Right renal cortex interstitium (tissue), 3 donors: ENCODE measurements around the gene TMEM203. TPM values are rescaled to one million over a fixed set of nuclear protein-coding genes. Genes with fewer than 3 reads are reported as not detected.

ENCODE experiments used
- DNase-seq, 3 donors: peaks; one replicate each; pipeline ENCODE4 v3.0.0-alpha.2; 2013; ENCODE audit warnings: low read depth in 3 of 3, low spot score in 2 of 3
- polyA plus RNA-seq, 3 donors: library from polyadenylated mRNA; unstranded; fragments of 120-200 nt; gene quantifications; one replicate each; pipeline ENCODE4 v1.2.1, GENCODE V29; 2013; ENCODE audit not compliant: insufficient read length in 3 of 3

The TMEM203 gene
- polyA plus RNA-seq, 3 donors, result 39.7 to 44.3 (median 42.6) TPM

DNA sequence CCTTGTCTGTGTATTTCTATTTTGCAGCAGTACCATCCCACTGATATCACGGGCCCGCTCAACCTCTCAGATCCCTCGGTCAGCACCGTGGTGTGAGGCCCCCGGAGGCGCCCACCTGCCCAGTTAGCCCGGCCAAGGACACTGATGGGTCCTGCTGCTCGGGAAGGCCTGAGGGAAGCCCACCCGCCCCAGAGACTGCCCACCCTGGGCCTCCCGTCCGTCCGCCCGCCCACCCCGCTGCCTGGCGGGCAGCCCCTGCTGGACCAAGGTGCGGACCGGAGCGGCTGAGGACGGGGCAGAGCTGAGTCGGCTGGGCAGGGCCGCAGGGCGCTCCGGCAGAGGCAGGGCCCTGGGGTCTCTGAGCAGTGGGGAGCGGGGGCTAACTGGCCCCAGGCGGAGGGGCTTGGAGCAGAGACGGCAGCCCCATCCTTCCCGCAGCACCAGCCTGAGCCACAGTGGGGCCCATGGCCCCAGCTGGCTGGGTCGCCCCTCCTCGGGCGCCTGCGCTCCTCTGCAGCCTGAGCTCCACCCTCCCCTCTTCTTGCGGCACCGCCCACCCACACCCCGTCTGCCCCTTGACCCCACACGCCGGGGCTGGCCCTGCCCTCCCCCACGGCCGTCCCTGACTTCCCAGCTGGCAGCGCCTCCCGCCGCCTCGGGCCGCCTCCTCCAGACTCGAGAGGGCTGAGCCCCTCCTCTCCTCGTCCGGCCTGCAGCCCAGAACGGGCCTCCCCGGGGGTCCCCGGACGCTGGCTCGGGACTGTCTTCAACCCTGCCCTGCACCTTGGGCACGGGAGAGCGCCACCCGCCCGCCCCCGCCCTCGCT is 37.5 kb downstream of the TMEM203 start:
- no peak for DNase-seq

DNA sequence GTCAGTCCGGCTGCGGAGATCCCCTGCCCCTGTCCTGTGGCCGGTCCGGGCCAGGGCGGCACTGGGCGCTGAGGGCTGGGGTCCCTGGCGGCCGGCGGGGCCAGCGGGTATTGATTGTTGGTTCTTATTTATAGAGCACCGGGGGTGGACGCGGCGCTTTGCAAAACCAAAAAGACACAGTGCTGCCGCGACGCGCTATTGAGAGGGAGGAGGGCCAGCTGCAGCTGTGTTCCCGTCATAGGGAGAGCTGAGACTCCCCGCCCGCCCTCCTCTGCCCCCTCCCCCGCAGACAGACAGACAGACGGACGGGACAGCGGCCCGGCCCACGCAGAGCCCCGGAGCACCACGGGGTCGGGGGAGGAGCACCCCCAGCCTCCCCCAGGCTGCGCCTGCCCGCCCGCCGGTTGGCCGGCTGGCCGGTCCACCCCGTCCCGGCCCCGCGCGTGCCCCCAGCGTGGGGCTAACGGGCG is 38.1 kb downstream of the TMEM203 start:
- DNase-seq, result no peak

DNA sequence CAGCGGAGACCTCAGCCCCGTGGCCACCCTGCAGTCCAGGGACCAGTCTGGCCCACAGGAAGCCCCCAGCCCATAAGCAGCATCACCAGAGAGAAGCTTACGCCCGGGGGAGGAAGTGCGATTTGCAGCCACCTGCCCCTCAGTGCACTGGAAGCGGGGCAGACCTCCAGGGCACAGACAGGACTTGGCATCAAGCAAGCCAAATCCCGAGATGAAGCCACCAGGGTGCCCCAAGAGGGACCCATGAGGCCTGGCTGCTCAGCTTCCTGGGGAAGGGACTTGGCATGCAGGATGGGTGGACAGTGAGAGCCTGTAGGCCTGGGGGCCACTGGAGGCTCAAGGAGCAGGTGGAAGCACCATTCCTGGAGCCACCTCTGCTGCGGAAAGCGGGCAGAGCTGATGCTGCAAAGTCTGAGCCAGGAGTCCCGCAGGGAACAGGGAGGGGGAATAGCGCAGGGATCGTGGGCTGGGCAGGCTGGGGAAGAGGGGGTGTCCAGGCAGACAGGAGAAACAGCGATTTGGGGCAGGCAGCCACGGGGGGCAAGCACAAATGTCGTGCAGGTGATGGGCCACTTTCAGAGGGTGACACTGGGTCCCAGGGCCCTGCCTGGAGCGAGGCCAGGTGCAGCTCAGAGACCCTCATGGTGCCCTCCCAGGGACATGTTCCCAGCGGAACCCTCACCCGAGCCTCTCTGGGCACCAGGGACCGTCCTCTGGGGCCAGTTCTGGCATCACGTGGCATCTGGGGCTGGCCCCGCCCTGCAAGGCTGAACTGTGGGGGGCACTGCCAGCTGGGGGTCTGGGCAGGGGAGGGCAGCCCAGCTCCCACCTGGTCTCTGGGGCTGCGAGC is 38.8 kb downstream of the TMEM203 start:
- DNase-seq, result no peak

DNA sequence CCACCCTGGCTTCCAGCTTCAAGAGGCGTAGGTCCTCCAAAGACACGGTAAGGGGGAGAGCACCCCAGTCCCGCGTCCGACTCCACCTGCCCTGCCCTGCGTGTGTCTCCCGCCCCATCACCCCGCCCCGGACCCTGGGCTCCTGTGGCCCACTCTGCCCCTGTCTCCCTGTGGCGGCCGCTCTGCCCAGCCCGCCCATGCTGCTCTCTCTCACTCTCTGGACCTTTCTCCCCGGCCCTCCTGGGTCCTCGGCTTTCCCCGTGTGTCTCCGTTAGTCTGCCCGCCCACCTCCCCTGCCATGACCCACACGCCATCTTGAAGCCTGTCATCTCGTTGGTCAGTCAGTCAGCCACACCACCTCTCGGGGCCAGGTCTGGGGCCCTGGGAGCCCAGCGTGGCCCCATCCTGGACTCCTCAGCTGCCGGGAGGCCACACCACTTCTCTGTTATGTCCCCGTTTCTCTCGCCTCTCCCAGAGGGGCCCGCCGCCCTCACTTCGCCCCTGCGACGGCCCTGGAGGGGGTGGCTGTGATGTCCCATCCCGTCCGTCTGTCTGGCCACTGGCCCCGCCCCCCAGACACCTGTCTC is 40.1 kb downstream of the TMEM203 start:
- DNase-seq, result no peak

DNA sequence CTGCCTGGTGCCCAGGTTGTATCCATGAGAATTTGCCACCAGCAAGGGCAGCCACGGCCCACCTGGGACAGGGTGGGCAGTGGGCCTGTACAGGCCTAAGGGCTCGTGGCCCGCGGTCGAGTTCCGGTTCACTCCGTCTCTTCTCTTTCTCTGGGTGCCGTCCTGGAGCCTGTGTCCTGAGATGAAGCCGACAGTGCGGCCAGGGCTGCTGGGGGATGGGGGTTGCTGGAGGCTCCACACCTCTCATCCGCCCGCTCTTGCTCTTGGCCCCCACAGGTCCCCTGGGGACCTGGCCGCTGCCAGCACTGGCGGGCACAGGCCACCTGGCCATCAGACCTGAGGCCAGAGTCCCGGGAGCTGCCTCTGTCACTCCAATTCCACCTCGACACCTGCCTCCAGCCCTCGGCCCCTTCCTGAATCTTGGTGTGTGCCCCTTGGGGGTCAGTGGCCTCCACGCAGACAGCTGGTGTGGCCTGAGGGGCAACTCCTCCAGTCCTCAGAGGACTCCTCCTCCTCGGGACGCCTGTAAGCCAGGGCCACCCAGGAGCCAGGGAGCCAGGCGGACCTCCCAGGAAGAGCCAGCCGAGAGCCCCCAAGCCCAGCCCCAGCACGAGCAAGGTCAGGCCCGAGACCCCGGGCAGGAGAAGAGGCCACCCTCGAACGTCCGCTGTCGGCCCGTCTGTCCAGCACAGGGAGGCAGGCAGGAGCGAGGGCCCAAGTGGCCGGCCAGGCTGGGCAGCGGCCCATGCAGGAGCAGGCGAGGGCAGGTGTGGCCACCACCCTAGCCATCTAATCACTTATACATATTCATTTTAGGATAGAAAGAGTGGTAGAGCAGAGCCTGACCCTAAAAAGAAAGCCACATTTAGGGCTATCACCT is 40.8 kb downstream of the TMEM203 start:
- no peak for DNase-seq

DNA sequence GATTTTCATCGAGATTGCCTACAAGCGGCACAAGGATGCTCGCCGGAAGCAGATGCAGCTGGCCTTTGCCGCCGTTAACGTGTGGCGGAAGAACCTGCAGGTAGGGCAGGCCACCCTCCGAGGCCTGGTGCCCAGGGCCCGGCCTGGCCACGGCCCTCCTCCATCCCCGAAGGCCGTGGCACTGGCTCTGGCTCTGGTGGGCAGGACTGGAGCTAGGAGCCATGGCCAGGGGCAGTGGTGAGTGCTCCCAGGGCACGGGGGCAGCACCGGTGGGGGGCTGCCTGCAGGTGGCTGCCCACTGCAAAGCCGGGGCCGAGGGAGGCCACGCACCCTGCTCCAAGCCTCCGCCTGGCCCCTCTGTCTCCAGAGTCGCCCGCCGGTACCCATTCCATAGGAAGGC is 41.6 kb downstream of the TMEM203 start:
- DNase-seq, result no peak

DNA sequence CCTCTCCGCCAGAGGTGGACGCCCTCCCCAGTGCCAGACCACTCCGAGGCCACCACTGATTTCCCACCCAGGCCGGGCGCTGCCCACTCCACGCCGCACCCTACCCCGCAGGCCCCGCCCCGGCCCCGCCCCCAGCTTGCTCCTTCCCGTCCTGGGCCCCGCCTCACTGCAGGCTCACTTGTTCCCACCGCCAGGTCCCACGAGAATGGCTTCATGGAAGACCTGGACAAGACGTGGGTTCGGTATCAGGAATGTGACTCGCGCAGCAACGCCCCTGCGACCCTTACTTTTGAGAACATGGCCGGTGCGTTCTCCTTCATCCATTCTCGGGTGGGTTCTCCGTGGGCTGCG is 42.1 kb downstream of the TMEM203 start:
- no peak for DNase-seq

DNA sequence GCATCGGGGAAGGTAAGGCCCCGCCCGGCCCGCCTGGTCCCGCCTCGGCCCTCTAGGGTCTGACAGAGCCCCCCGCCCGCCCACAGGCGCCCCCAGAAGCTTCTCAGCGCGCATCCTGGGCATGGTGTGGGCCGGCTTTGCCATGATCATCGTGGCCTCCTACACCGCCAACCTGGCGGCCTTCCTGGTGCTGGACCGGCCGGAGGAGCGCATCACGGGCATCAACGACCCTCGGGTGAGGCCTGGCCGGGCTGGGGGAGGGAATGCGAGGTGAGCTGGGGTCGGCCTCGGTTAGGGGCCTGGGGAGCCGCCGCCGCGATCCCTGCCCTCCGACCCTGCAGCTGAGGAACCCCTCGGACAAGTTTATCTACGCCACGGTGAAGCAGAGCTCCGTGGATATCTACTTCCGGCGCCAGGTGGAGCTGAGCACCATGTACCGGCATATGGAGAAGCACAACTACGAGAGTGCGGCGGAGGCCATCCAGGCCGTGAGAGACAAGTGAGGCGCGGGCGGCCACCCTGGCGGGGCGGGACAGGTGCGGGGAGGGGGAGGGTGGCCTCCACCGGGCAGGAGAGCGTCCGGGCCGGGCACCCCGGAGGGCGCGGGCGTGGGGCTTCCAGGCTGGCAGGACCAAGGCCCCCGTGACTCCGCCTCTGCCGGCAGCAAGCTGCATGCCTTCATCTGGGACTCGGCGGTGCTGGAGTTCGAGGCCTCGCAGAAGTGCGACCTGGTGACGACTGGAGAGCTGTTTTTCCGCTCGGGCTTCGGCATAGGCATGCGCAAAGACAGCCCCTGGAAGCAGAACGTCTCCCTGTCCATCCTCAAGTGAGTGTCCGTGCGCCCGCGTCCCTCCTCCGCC is 42.7 kb downstream of the TMEM203 start:
- DNase-seq, result no peak

DNA sequence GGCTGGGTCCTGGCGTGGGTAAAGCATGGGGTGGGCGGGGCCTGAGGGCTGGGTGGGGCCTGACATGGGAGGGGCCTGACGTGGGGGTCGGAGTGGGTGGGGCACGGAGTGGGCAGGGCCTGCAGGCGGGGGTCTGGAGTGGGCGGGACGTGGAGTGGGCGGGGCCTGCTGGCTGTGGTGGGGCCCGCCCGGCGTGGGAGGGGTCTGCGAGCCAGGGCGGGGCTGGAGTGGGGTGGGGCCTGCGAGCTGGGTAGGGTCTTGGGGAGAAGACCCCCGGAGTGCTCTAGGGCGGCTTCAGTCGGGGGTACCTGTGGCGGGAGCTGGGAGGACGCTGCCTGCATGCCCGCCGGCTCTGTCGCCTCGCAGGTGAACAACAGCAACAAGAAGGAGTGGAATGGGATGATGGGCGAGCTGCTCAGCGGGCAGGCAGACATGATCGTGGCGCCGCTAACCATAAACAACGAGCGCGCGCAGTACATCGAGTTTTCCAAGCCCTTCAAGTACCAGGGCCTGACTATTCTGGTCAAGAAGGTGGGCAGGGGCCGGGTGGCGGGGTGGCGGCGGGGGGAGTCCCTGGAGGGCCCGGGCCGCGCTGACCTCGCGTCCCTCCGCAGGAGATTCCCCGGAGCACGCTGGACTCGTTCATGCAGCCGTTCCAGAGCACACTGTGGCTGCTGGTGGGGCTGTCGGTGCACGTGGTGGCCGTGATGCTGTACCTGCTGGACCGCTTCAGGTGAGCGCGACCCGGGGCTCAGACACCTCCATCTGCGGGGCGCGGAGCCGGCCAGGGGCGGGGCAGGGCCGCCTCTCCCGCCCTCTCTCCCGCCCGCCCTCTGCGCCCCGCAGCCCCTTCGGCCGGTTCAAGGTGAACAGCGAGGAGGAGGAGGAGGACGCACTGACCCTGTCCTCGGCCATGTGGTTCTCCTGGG is 43.6 kb downstream of the TMEM203 start:
- no peak for DNase-seq

DNA sequence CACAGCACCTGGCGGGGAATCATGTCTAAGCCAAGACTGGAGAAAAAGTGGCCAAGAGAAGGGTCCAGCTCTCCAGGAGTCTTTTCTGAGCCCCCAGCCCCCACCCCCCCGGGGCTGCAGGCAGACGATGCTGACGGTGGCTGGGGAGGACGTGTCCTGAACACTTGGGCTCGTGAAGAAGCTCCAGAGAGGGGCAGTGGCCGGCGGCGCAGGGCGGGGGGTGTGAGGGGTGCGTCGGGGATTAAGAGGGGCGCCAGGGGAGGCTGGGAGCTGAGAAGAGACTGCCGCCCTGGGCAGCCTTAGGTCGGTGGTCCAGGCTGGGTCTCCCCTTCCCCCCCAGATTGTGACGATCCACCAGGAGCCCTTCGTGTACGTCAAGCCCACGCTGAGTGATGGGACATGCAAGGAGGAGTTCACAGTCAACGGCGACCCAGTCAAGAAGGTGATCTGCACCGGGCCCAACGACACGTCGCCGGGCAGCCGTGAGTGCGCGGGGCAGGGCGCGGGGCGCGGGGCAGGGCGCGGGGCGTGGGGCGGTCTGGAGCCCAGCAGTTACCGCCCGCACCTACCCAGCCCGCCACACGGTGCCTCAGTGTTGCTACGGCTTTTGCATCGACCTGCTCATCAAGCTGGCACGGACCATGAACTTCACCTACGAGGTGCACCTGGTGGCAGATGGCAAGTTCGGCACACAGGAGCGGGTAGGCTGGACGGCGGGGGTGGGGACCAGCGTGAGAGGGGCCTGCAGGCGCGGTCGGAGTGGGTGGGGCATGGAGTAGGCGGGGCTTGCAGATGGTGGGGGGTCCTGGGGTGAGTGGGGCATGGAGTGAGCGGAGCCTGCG is 44.5 kb downstream of the TMEM203 start:
- no peak for DNase-seq

DNA sequence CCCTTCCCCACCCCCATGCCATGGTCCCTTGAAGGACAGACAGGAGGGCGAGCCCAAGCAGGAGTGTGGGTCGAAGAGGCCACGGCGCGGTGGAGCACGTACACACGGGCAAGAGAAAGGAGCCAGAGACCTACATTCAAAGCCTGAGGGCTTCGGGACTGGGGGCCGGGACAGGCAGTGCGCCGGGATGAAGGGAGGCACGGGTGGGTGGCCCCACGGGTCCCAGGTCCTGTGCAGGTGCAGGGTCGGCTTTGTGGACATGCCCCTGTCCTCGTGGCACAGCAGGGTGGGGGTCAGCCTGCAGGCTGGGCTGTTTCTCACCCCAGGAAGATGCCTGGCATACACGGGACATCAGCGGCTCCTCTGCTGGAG is 45.4 kb downstream of the TMEM203 start:
- DNase-seq, result no peak

DNA sequence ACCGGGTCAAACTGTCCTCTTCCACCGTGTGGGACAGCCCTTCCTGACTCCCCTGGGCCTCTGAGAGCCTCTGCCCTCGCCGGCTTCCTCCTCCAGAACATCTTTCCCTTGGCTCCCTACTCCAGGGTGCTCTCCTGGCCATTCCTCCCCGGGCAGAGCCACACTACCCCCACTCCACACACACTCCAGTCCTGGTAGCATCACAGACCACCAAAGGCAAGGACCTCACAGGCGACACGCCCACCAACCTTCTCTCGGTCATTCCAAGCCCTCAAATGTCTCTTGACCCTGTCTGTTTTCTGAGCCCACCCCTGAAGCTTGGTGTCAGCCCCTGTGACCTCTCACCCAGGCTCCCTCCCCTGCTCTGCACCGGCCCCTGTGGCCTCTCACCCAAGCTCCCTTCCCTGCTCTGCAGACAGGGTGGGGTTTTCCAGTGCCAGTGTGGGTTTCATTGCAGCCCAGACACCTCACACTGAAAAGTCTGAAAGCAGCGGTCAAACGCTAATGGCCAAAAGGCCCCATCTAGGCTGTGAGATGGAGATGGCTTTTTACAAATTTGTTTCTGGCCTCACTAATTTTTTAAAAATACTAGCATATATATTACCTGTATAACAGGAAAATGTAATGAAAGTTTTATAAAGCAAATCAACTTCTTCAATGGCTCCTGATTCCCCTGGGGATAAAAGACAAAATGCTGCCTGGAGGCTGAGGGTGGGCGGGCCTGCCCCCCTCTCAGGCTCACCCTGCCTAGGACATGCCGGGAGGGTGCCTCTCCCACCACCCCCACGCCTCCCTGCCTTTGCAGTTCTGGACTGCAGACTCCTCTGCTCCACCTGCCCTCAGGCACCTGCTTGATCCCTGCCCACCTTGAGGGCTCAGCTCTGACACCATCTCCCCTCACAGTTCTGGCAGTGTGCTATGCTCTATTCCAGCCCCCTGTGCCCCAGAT is 46.1 kb downstream of the TMEM203 start:
- no peak for DNase-seq

DNA sequence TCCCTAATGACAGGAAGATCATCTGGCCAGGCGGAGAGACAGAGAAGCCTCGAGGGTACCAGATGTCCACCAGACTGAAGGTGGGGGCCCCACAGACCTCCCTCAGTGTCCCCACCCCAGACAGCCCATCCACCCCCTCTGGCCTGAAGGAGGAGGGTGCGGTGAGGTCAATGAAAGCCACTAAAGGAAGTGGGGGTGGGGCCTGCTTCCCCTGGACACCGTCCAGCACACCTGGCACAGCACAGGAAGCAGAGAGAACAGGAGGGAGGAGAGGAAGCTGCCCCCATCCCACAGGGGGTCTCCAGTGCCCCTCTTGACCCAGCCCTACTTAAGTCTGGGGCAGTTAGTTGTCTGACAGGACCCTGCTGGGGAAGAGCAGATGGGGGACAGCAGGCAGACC is 46.8 kb downstream of the TMEM203 start:
- no peak for DNase-seq

DNA sequence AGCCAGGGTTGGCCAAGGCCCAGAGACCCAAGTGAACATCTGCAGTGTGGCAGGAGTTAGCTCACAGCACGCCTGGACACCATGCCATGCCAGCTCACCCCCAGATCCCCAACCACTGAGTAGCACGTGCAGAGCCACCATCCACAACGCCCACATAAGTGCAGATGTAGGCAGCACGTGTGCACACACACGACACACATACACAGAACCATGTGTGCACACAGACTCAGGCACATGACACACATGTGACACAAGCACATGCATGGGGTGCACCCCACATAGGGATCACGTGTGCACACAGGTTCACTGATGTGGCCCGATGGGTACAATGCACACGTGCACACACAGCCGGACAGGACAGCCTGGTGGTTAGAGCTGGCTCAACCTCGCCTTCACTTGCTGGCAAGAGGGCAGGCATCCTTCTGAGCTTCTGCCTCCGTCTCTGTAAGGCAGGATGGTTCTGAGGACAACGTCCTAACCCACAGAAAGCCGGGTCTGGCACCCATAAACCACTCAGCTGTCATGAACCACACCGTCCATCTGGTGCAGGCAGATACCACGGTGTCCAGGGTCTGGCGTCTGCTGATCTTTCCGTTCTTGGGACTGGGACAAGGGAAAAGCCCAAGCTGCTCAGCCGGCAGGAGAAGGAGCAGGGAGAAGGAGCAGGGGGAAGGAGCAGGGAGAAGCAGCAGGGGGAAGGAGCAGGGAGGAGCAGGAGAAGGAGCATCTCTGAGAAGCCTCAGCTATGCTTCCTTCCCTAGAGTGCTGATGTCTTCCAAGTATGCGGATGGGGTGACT is 47.6 kb downstream of the TMEM203 start:
- DNase-seq, result no peak

DNA sequence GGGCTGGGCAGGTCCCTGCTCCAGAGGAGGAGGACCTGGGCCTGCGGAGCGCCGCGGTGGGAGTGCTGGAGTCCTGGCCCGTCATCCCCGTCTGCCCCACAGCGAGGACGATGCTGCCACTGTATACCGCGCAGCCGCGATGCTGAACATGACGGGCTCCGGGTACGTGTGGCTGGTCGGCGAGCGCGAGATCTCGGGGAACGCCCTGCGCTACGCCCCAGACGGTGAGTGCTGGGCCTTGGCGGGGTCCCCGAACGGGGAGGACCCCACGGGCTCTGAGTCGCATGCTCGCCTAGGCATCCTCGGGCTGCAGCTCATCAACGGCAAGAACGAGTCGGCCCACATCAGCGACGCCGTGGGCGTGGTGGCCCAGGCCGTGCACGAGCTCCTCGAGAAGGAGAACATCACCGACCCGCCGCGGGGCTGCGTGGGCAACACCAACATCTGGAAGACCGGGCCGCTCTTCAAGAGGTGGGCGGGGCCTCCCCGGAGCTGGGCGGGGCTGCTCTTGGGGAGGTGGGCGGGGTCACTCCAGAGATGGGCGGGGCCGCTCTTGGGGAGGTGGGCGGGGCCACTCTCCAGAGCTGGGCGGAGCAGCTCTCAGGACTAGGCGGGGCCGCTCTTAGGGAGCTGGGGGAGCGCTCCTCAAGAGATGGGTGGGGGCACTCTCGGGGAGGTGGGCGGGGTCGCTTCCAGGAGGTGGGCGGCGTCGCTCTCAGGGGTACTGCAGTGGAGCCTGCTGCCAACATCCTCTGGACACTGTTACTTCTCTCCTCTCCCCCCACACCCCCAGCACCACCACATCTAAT is 48.7 kb downstream of the TMEM203 start:
- DNase-seq, result no peak
